Right kidney (tissue), 9 donors: Measurements from ENCODE around the gene MT1X.

Experiments
- DNase-seq: peaks from one replicate; pipeline ENCODE4 v3.0.0-alpha.2; 2016
- long read RNA-seq, 8 donors: transcript quantifications; one replicate each; lab custom pipeline, GENCODE V29; 2026

The MT1X gene
- long read RNA-seq, donor 1, transcript MT1X-201 (3 exons, 450 nt): major isoform, 24 of 26 reads
- long read RNA-seq, donor 1, partial matches to known transcripts: 0 of 26 reads
- long read RNA-seq, donor 1, other reads (novel, unspliced or antisense): 0 of 26 reads
- long read RNA-seq, donor 2, transcript MT1X-201 (3 exons, 450 nt): major isoform, 32 of 35 reads
- long read RNA-seq, donor 2, partial matches to known transcripts: 0 of 35 reads
- long read RNA-seq, donor 2, other reads (novel, unspliced or antisense): 0 of 35 reads
- long read RNA-seq, donor 3, transcript MT1X-201 (3 exons, 450 nt): major isoform, 31 of 36 reads
- long read RNA-seq, donor 3, partial matches to known transcripts: 0 of 36 reads
- long read RNA-seq, donor 3, other reads (novel, unspliced or antisense): 0 of 36 reads
- long read RNA-seq, donor 4, transcript MT1X-201 (3 exons, 450 nt): major isoform, 19 of 19 reads
- long read RNA-seq, donor 4, partial matches to known transcripts: 0 of 19 reads
- long read RNA-seq, donor 4, other reads (novel, unspliced or antisense): 0 of 19 reads
- long read RNA-seq, donor 5, transcript MT1X-204 (1 exons, 1,727 nt): minor isoform, 7 of 26 reads
- long read RNA-seq, donor 5, transcript MT1X-201 (3 exons, 450 nt): major isoform, 19 of 26 reads
- long read RNA-seq, donor 5, partial matches to known transcripts: 0 of 26 reads
- long read RNA-seq, donor 5, other reads (novel, unspliced or antisense): 0 of 26 reads
- long read RNA-seq, donor 6, transcript MT1X-201 (3 exons, 450 nt): major isoform, 6 of 8 reads
- long read RNA-seq, donor 6, partial matches to known transcripts: 0 of 8 reads
- long read RNA-seq, donor 6, other reads (novel, unspliced or antisense): 0 of 8 reads
- long read RNA-seq, donor 7: 0 reads
- long read RNA-seq, donor 8, transcript MT1X-201 (3 exons, 450 nt): major isoform, 47 of 51 reads
- long read RNA-seq, donor 8, partial matches to known transcripts: 0 of 51 reads
- long read RNA-seq, donor 8, other reads (novel, unspliced or antisense): 0 of 51 reads

DNA sequence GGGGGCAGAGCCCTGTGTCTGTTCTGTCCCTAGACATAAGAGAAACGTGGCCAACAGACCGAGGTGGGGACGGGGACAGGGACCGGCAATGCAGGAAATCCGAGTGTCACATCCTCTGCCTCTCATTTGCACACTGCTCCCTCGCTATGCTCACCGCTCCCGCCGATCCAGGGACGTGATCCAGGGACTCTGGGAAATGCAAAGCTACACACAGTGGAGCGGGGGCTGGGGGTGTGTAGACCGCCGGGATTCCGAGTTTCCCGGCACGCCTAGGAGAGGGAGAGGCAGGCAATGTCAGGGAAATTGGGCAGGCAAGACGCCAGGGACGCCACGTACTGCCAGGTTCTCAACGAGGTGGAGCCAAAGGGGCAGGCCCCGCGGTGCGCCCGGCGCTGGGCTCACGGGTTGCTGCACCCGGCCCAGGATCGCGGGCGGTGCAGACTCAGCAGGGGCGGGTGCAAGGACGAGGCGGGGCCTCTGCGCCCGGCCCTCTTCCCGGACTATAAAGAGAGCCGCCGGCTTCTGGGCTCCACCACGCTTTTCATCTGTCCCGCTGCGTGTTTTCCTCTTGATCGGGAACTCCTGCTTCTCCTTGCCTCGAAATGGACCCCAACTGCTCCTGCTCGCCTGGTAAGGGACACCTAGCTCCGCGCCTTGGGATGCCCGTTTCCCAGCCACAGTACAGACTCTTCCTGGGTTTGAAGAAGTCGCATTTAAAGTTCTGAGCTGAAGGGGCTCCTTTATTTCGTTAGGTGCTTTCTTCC lies at the start of gene MT1X:
TSS of gene MT1X (plus strand) at position 532 of the 764 bp plus-strand sequence. CDS start at position 603, 71 bp downstream.
- peak; percentile 88 for DNase-seq

DNA sequence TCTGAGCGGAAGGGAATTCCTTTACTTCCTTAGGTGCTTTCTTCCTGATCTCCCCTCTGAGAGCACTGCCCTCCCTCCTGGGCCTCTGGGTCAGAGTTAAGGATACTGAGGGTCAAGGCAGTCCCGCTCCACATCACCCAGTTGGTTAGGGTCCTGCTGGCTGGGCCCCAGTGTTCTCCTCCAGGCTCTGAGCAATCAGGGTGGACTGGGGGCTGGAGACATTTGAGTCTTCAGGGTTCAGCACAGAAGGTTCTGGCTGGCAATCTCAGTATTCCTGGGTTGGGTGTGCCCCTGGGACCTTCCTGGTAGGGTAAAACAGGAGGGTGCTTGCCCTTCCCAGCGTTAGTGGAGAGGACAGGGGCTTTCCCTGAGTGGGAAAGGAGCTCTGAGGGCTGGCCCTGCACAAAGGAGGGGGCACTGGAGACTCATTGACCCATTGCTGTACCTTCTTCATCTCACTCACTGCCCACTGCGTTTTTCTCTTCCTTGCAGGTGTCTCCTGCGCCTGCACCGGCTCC lies 49.4 kb upstream of the MT1X start:
- no peak for DNase-seq

DNA sequence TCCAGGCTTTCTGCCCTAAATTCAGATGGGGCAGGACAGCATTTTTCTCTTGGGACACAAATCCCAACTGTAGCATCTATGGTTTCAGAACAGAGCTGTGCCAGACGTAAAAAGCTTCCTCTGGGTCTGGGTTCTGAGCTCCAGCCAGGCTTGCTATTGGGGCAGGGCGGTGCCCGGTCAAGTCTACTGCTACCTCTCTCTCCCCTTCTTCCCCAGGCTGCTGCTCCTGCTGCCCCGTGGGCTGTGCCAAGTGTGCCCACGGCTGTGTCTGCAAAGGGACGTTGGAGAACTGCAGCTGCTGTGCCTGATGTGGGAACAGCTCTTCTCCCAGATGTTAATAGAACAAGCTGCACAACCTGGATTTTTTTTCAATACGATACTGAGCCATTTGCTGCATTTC lies 48.7 kb upstream of the MT1X start:
- no peak for DNase-seq

DNA sequence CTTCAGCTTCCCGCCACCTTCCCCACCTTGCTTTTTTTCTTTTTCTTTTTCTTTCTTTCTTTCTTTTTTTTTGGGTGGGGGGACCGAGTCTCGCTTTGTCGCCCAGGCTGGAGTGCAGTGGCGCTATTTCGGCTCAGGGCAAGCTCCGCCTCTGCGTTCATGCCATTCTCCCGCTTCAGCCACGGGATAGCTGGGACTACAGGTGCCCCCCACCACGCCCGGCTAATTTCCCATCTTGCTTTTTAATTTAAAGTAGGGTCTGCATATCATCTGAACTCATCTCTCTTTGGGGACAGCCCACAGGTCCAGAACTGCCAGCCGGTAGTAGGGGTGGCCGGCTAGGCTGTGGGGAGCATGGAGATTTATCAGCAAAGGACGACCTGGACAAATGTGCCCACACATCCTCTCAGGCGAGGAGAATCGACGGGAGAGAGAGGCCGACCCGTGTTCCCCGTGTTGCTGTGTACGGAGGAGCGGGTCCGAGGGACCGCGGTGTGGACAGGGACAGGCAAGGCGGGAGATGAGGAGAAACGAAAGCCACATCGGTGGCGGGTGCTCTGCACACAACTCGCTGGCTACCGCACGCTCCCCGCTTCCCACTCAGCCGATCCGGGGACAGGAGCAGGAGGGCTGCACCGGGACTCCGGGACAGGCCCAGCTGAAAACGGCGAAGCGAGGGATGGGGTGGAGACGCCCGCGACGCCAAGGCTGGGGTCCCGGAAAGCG lies 47.4 kb upstream of the MT1X start:
- peak; percentile 49 for DNase-seq

DNA sequence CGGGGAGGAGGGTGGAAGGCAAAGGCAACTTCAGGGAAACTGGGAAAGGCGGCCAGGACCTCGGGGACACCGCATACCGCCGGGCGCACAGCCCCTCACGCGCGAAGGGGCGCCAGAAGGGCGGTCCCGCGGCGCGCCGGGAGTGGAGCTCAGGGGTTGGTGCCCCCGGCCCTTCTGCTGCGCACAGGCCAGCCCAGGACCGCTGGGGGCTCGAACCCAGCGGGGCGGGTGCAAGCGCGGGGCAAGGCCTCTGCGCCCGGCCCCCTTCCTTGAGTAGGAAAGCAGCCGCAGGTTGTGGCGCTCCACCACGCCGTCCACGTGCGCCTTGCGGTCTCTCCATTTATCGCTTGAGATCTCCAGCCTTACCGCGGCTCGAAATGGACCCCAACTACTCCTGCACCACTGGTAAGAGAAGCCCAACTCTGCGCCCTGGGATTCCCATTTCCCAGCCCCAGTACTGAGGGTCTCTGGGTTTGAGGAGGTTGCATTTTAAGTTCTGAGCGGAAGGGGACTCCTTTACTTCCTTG lies 46.8 kb upstream of the MT1X start:
- no peak for DNase-seq

DNA sequence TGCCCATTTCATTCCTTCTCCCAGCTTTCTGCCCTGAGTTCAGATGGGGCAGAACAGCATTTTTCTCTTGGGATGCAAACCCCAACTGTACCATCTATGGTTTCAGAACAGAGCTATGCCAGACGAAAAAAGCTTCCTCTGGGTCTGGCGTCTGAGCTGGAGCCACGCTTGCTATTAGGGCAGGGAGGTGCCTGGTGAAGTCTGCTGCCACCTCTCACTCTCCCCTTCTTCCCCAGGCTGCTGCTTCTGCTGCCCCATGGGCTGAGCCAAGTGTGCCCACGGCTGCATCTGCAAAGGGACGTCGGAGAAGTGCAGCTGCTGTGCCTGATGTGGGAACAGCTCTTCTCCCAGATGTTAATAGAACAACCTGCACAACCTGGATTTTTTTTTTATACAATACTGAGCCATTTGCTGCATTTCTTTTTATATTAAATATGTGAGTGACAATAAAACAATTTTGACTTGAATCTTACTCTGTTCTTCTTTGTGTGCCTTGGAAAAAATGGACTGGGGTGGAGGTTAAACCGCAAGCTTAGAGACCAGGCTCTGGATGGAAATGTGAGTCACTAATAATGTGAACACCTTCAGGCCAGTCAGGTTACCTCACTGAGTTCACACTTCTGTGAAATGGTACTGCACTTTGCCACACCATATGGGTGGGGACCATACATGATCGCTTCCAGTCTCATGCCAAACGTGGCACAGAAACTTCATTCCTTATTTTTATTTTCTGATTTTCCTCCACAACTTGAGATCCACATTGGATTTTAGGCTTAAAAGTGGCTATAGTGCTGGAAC lies 45.5 kb upstream of the MT1X start:
- DNase-seq: no peak

DNA sequence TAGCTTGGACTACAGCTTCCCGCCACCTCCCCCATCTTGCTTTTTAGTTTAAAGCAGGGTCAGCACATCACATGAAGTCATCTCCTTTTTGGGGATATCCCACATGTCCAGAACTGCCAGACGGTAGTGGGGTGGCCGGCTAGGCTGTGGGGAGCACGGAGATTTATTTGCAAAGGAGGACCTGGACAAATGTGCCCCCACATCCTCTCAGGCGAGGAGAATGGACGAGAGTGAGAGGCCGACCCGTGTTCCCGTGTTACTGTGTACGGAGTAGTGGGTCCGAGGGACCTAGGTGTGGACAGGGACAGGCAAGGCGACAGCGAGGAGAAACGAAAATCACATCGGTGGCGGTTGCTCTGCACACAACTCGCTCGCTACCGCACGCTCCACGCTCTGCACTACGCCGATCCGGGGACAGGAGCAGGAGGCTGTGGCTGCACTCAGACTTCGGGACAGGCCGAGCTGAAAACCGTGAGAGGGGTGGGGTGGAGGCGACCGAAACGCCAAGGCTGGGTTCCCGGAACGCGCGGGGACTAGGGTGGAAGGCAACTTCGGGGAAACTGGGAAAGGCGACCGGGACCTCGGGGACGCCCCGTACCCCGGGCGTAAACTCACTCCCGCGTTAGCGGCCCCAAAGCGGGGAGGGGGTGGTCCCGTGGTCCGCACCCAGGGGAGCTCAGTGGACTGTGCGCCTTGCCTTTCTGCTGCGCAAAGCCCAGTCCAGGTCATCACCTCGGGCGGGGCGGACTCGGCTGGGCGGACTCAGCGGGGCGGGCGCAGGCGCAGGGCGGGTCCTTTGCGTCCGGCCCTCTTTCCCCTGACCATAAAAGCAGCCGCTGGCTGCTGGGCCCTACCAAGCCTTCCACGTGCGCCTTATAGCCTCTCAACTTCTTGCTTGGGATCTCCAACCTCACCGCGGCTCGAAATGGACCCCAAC lies 44.2 kb upstream of the MT1X start, which contains the start of gene MT1A:
TSS of gene MT1A (plus strand) at position 853 of the 937 bp plus-strand sequence. CDS start at position 926, 73 bp downstream.
- peak; percentile 61 for DNase-seq

DNA sequence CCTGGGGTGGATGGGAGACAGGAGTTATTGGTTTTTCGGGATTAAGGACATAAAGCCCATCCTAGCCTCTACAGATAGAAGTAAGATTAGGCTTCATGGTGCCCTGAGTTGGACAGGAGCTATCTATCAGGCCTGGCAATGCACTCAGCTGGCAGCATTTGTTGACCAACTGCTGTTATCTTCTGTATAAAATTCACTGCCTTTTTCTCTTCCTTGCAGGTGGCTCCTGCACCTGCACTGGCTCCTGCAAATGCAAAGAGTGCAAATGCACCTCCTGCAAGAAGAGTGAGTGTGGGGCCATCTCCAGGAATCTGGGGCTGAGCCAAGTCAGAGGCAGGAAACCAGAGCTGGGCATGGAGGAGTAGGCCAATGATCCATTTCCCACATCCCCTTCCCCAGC lies 43.2 kb upstream of the MT1X start:
- no peak for DNase-seq

DNA sequence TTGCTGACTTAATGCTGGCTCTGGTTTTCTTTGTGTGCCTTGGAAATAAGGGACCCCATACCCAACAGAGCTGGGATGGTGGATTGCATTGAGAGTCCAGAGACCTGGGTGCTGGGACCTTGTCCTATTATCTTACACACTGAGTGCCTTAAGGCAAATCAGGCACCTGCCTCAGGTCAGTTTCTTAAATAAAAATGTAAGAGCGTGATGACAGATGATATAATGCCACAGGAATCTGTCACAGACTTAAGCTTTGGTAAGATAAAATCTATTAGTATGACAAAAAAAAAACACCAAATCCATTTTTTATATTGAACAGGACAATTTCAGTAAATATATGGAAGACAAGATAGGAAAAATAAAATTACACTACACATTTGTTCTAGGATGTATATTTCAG lies 42.2 kb upstream of the MT1X start:
- no peak for DNase-seq

DNA sequence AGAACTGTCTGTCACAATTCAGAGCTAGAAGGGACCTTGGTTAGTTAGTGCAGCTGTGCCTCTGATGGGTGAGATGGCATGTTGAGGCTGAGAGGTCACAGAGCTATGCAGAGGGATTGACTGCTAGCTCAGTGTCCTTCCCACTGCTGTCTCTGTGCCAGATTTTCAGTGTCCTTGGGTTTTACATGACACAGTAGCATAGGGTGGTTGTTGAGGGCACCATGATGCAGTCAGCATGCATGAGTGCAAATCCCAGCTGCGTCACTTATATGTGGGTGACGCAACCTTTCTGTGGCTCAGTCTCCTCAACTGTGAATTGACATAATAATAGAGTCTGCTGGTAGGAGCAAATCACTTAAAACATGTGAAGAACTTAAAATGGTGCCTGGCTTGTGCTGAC lies 41.1 kb upstream of the MT1X start:
- DNase-seq: no peak

DNA sequence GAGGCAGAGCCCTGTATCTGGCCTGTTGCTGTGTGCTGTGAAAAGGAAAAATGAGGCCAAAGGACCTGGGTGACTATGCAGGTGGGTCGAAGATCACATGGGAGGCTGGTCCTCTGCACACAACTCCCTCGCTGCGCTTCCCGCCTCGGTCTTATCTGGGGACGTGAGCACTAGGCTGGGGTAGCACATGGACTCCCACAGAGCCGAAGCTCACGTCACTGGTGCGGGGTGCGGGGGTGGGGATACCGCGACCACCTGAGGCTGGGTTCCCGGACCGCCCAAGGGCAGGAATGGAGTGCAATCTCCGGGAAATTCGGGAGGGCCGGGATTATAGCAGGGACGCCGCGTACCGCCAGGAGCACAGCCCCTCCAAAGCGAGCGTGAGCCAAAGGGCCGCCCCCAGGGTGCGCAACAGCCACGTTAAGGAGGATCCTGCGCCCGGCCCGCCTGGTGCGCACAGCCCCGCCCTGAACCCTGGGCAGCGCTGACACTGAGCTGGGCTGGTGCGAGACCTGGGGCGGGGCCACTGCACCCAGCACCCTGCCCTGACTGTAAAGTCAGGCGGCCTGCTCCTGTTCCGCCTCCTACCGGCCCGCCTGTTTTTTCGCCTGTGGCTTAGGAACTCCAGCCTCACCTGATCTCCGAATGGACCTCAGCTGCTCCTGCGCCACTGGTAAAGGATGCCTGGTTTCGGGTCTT lies 39.0 kb upstream of the MT1X start:
- no peak for DNase-seq

DNA sequence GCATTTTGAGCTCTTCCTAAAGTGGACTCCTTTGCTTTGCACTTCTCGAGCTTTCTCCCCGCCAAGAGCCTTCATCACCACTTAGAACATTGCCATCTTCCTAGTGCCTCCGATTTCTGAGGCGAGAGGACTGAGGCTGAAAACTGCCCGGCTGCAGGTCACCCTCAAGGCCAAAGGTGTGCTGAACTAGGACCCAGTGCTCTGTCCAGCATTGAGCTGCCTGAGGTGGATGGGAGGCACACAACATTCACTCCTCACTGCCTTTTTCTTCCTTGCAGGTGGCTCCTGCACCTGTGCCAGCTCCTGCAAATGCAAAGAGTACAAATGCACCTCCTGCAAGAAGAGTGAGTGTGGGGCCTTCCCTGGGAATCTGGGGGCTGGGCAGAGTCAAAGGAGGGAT lies 38.4 kb upstream of the MT1X start:
- no peak for DNase-seq

DNA sequence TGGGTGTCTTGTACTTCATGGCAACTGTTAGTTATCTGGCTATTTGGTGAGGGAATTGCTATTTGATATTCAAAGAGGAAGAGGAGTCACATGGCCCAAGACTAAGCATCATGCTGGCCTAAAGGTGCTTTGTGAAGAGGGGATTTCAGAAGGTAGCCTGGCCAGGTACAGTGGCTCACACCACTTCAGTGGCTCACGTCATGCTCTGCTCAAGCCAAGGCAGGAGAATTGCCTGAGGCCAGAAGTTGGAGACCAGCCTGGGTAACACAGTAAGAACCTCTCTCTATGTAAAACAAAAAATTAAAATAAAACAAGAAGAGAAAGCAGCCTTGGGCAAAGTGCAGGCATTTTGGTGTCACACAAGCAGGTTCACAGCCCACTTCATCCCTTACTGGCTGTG lies 37.0 kb upstream of the MT1X start:
- no peak for DNase-seq

DNA sequence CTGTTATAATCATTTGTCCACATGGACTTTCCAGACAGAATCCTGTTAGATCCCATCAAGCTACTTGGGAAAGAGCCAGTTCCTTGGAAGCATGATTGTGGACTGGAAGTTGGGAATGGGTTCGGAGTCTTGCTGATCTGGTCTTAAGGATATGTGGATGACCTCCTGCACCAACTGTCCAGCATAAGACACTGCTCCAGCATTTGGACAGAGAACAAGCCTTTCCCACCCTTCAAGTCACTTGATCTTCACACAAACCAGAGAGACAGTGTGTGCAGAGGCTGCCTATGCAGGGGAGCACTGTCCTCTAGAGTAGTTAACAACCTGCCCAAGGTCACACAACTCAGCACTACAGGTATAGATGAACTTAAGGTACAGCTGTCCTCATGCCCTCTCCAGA lies 36.4 kb upstream of the MT1X start:
- no peak for DNase-seq

DNA sequence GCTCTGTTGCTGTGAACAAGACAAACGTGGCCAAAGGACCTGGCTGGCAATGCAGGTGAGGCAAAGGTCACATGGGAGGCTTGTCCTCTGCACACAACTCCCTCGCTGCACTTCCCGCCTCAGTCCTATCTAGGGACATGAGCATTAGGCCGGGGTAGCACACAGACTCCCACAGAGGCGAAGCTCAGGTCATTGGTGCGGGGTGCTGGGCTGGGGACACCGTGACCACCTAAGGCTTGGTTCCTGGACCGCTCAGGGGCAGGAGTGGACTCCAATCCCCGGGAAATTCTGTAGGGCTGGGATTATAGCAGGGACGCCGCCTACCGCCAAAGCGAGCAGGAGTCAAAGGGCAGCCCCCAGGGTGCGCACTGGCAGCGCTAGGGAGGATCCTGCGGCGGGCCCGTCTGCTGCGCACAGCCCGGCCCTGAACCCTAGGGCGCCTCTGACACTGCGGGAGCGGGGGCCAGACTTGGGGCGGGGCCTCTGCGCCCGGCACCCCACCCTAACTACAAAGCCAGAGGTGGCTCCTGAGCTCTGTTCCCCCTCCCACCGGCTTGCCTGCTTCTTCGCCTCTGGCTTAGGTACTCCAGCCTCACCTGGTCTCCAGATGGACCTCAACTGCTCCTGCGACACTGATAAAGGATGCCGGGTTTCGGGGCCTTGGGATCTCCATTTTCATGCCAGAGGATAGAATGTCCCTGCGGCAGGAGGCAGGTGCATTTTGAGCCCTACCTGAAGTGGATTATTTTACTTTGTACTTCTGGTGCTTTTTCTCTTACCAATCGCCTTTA lies 34.4 kb upstream of the MT1X start:
- no peak for DNase-seq

DNA sequence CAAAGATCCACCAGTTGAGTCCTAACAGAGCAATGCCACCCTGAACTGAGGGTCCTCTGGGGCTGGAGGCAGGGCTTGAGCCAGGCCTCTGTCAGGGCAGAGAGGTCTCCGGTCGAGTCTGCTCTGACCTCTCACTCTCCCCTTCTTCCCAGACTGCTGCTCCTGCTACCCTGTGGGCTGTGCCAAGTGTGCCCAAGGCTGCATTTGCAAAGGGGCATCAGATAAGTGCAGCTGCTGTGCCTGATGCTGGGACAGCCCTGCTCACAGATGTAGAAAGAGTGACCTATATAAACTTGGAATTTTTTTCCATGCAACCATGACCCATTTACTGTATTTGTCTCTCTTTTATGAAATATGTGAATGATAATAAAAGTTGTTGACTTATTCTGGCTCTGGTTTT lies 33.0 kb upstream of the MT1X start:
- no peak for DNase-seq

DNA sequence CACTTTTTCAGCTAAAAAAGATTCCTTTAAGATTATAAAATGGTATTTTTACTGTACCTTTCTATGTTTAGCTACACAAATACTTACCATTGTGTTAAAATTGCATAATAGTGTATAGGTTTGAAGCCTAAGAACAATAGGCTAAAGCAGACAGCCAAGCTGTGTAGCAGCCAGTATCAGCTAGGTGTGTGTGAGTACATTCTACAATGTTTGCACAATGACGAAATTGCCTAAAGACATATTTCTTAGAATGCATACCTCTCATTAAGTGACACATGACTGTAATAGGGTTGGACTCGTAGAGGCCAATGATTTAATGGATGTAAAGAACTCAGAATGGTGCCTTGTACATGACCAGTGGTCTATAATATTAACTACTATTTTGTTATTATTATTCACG lies 32.5 kb upstream of the MT1X start:
- no peak for DNase-seq

DNA sequence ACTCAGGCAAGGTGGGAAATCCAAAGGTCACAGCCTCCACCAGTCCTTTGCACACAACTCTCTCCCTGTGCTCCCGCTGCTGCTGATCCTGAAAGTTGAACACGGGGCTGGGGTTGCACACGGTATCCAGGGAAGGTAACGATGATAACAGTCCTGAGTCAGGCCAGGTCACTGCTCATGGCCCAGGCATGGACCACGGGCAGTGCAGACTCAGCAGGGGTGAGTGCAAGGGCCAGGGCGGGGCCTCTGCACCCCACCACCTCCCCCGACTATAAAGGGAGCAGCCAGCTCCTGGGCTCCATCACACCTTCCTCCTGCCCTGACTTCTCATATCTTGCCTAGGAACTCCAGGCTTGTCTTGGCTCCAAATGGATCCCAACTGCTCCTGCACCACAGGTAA lies 30.7 kb upstream of the MT1X start, which contains the start of gene MT1B:
TSS of gene MT1B (plus strand) at position 301 of the 400 bp plus-strand sequence. CDS start at position 369, 68 bp downstream.
- DNase-seq: no peak
